Adrenal gland (tissue), 5 donors: ENCODE measurements around the gene PSMB7.

Source experiments
- CTCF ChIP-seq, 6 experiments: fragments of 450-650 bp in 4 of 6; fragments of 200-600 bp in 2 of 6; sonication (generic) in 1 of 6; IDR thresholded peaks; 1 replicate in 5 of 6; 2 replicates in 1 of 6; pipeline versions ENCODE4 v1.5.1 to v1.8.0; 2016 to 2021; ENCODE audit warnings: antibody characterized with exemption in 6 of 6, mild to moderate bottlenecking in 2 of 6, moderate library complexity in 1 of 6
- POLR2A ChIP-seq, 2 donors: fragments of 450-650 bp; IDR thresholded peaks; one replicate each; pipeline ENCODE4 v1.6.1; 2017; ENCODE audit warnings: antibody characterized with exemption in 2 of 2, mild to moderate bottlenecking in 2 of 2, moderate library complexity in 1 of 2
- donor health status: DM: no; HTN: no; CAD: no.

- TF ChIP-seq CTCF (IDR thresholded peaks at IDR 0.05) (no peak), POLR2A (IDR thresholded peaks at IDR 0.05) (no peak)
Measured at GRCh38 chr9:124394596-124394995, 20.6 kb downstream of the PSMB7 start.
